Esophagus squamous epithelium (tissue), 5 donors: Measurements from ENCODE around the gene DNAH9. TPM values are rescaled to one million over a fixed set of nuclear protein-coding genes. Genes with fewer than 3 reads are reported as not detected.

Source experiments
- DNase-seq: peaks from one replicate; lab custom pipeline; 2025; lab: John Stamatoyannopoulos, UW
- H3K27ac ChIP-seq, 4 donors: fragments of 200-600 bp; sonication (generic); one replicate each; pipeline ENCODE4 v1.5.1; 2016 to 2019; ENCODE audit warnings: mild to moderate bottlenecking in 1 of 4
- H3K27me3 ChIP-seq, 4 donors: fragments of 200-600 bp; sonication (generic); 1 replicate in 3 of 4; 2 replicates in 1 of 4; pipeline versions ENCODE4 v1.5.1 to v1.6.0; 2017 to 2021; ENCODE audit warnings: antibody characterized with exemption in 1 of 4
- H3K36me3 ChIP-seq, 3 donors: fragments of 200-600 bp; sonication (generic); one replicate each; pipeline ENCODE4 v1.5.1; 2016 to 2019
- H3K4me1 ChIP-seq, 3 donors: fragments of 200-600 bp; sonication (generic); one replicate each; pipeline ENCODE4 v1.5.1; 2017 to 2019
- H3K4me3 ChIP-seq, 4 donors: fragments of 200-600 bp; sonication (generic); 1 replicate in 3 of 4; 2 replicates in 1 of 4; pipeline ENCODE4 v1.5.1; 2016 to 2019; ENCODE audit warnings: mild to moderate bottlenecking in 2 of 4, moderate library complexity in 1 of 4
- H3K9me3 ChIP-seq, 3 donors: fragments of 200-600 bp; sonication (generic); one replicate each; pipeline ENCODE4 v1.5.1; 2016 to 2019
- POLR2A ChIP-seq, 4 donors: fragments of 450-650 bp; IDR thresholded peaks; one replicate each; pipeline ENCODE4 v1.6.1; 2017; ENCODE audit warnings: antibody characterized with exemption in 4 of 4, mild to moderate bottlenecking in 4 of 4, moderate library complexity in 3 of 4
- WGBS, 2 donors: methylation state at CpG; one replicate each; pipeline ENCODE4 v1.1.5; 2018; 5-methylcytosine and 5-hydroxymethylcytosine counted together
- intact Hi-C: fragments of 100-400 bp; cut with DNase I; formaldehyde crosslinking; loops from one replicate; pipeline ENCODE4 v1.15.0; 2022
- total RNA-seq, 4 donors: library from RNA; depleted of rRNA; stranded (reverse); fragments of >200 nt; gene quantifications; one replicate each; pipeline ENCODE4 v1.1.0, GENCODE V29; 2016
- TF ChIP-seq, protein P1 (sequence below), 6 experiments: fragments of 450-650 bp in 4 of 6; fragments of 200-600 bp in 2 of 6; sonication (generic) in 2 of 6; IDR thresholded peaks; one replicate each; pipeline ENCODE4 v1.5.1; 2016 to 2019; ENCODE audit warnings: antibody characterized with exemption in 6 of 6, mild to moderate bottlenecking in 4 of 6, moderate library complexity in 4 of 6
- donor health status: DM: yes; HTN: yes; CAD: no.

Gene DNAH9
- total RNA-seq, 4 donors from 2014 or later = 0.18 to 0.61 (median 0.29) TPM

GRCh38 chr17:11825572-11826209 is 227.4 kb downstream of the DNAH9 start:
- intact Hi-C loops = no loop called here
- Histone ChIP-seq H3K27me3 (no peaks in the 10 kb centered on the region), H3K9me3 (no peaks in the 10 kb centered on the region), H3K4me1 (no peaks in the 10 kb centered on the region), H3K36me3 (no peaks in the 10 kb centered on the region), H3K27ac (no peak overlapping the region), H3K4me3 (no peak overlapping the region)
- no peak for DNase-seq
- TF ChIP-seq, protein P1, sequence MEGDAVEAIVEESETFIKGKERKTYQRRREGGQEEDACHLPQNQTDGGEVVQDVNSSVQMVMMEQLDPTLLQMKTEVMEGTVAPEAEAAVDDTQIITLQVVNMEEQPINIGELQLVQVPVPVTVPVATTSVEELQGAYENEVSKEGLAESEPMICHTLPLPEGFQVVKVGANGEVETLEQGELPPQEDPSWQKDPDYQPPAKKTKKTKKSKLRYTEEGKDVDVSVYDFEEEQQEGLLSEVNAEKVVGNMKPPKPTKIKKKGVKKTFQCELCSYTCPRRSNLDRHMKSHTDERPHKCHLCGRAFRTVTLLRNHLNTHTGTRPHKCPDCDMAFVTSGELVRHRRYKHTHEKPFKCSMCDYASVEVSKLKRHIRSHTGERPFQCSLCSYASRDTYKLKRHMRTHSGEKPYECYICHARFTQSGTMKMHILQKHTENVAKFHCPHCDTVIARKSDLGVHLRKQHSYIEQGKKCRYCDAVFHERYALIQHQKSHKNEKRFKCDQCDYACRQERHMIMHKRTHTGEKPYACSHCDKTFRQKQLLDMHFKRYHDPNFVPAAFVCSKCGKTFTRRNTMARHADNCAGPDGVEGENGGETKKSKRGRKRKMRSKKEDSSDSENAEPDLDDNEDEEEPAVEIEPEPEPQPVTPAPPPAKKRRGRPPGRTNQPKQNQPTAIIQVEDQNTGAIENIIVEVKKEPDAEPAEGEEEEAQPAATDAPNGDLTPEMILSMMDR (IDR thresholded peaks at IDR 0.05) = no peak
- no peak for TF ChIP-seq POLR2A (IDR thresholded peaks at IDR 0.05)
- 18 to 44% methylated on average over 1 of the region's 1 CpG for whole genome bisulfite sequencing, 2 donors

GRCh38 chr17:11832401-11833137 is 234.3 kb downstream of the DNAH9 start:
- Histone ChIP-seq H3K9me3 (no peaks in the 10 kb centered on the region), H3K27ac (no peak overlapping the region), H3K4me3 (no peak overlapping the region), H3K4me1 (no peaks in the 10 kb centered on the region), H3K36me3 (no peaks in the 10 kb centered on the region), H3K27me3 (no peaks in the 10 kb centered on the region)
- WGBS, 2 donors = 75 to 80% methylated on average over 10 of the region's 10 CpGs
- no peak for DNase-seq
- intact Hi-C loops = no loop called here
- no peak for TF ChIP-seq POLR2A (IDR thresholded peaks at IDR 0.05)
- TF ChIP-seq, protein P1 (IDR thresholded peaks at IDR 0.05) = no peak

DNA sequence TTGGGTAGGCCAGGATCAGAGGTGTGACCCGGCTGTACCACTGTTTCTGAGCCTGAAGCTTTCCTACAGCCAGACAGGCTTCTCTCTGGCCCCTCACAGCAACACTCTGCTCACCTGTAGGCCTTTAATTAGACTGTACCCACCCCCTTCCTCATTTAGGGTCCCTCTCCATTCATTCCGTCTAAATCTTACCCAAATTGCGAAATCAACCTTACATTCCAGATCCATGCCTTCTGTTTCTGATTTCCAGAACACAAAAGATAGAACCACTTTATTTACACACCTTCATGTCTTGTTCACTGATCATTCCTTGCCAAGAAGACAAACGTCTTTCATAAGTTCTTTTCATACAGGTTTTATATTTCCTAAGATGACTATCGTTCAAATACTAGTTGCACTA is 238.2 kb downstream of the DNAH9 start:
- Histone ChIP-seq H3K4me1 (peaks cover 0 to 13% (median 0%) of the 10 kb centered on the region in 3 donors), H3K9me3 (no peaks in the 10 kb centered on the region), H3K4me3 (no peak overlapping the region), H3K27ac (no peak overlapping the region), H3K27me3 (no peaks in the 10 kb centered on the region), H3K36me3 (no peaks in the 10 kb centered on the region)
- 58 to 65% methylated on average over 5 of the region's 5 CpGs for WGBS, 2 donors
- no peak for DNase-seq
- no peak for TF ChIP-seq POLR2A (IDR thresholded peaks at IDR 0.05)
- TF ChIP-seq, protein P1 (IDR thresholded peaks at IDR 0.05) = no peak
- intact Hi-C loops = no loop called here

DNA sequence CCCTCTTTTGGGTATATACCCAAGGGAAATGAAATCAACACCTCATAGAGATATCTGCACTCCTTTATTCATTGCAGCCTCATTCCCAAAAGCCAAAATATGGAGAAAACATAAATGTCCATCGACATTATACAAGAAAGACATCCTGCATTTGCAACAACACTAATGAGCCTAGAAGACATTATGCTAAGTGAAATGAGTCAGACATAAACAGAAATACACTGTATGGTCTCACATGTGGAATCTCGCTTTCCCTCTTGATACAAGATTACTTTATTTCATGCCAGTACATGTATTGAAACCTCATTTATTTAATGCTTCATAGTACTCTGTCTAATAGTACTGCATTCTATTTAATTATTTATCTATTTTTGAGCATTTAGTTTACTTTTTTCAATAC is 241.8 kb downstream of the DNAH9 start:
- H3K36me3 ChIP-seq = no peaks in the 10 kb centered on the region
- intact Hi-C loops = no loop called here
- no peaks in the 10 kb centered on the region for H3K9me3 ChIP-seq
- H3K27me3 ChIP-seq = no peaks in the 10 kb centered on the region
- no peak for DNase-seq
- no peak overlapping the region for H3K4me3 ChIP-seq
- H3K27ac ChIP-seq = no peak overlapping the region
- TF ChIP-seq, protein P1 (IDR thresholded peaks at IDR 0.05) = no peak
- TF ChIP-seq POLR2A (IDR thresholded peaks at IDR 0.05) = no peak
- peaks cover 0 to 13% (median 0%) of the 10 kb centered on the region in 3 donors for H3K4me1 ChIP-seq
- 29 to 48% methylated on average over 2 of the region's 2 CpGs for WGBS, 2 donors

DNA sequence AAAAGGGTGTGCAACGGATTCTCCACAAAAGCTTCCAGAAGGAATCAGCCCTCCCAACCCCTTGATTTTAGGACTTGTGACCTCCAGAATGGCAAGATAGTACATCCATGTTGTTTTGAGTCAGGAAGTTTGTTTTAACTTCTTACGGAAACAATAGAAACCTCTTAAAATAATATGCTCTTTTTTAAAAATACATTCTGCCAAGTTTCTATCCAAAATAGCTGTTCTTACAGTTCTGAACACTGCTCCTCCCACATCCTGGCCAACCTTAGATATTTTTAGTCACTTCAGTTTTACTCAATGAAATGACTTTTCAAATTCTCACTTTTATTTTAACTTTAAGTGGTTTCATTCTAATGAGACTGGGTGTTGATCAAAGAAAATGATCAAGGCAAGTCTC is 242.6 kb downstream of the DNAH9 start:
- no peak for DNase-seq
- H3K27ac ChIP-seq = no peak overlapping the region
- TF ChIP-seq, protein P1 (IDR thresholded peaks at IDR 0.05) = no peak
- no peak for TF ChIP-seq POLR2A (IDR thresholded peaks at IDR 0.05)
- H3K9me3 ChIP-seq = no peaks in the 10 kb centered on the region
- H3K36me3 ChIP-seq = no peaks in the 10 kb centered on the region
- no peaks in the 10 kb centered on the region for H3K27me3 ChIP-seq
- H3K4me3 ChIP-seq = no peak overlapping the region
- intact Hi-C loops = no loop called here
- WGBS, 2 donors = 30 to 37% methylated on average over 2 of the region's 2 CpGs
- peaks cover 0 to 13% (median 0%) of the 10 kb centered on the region in 3 donors for H3K4me1 ChIP-seq
